GM12891 (cell line): ENCODE data around the gene RPS21.

Experiments
- POLR2A ChIP-seq: IDR thresholded peaks from 2 replicates; pipeline ENCODE4 v1.6.1; 2011; ENCODE audit warnings: low read depth, low read length, control low read depth
- POLR2AphosphoS5 ChIP-seq: IDR thresholded peaks from 2 replicates; pipeline ENCODE4 v1.6.1; 2011; ENCODE audit warnings: low read depth, low read length, control low read depth
- POU2F2 ChIP-seq: IDR thresholded peaks from 2 replicates; pipeline ENCODE4 v1.6.1; 2011; ENCODE audit warnings: low read depth, mild to moderate bottlenecking, control low read depth, low read length, moderate library complexity
- TAF1 ChIP-seq: IDR thresholded peaks from 2 replicates; pipeline ENCODE4 v1.6.1; 2011; ENCODE audit warnings: low read depth, low read length, control low read depth

GRCh38 chr20:62355878-62356588 lies 30.9 kb upstream of the RPS21 start:
- TF ChIP-seq POLR2AphosphoS5 (no peak), TAF1 (no peak), POU2F2 (no peak), POLR2A (no peak)
